Hair follicular keratinocyte (primary cell): Measurements from ENCODE around the gene DDN. TPM values are rescaled to one million over a fixed set of nuclear protein-coding genes. Genes with fewer than 3 reads are reported as not detected.

Experiments
- total RNA-seq: library from RNA; depleted of rRNA; stranded (reverse); fragments of >200 nt; gene quantifications from 2 replicates; pipeline ENCODE4 v1.2.3, GENCODE V29; 2015

DDN gene
- total RNA-seq: 0.19 and 0.23 TPM in 2 replicates

DNA sequence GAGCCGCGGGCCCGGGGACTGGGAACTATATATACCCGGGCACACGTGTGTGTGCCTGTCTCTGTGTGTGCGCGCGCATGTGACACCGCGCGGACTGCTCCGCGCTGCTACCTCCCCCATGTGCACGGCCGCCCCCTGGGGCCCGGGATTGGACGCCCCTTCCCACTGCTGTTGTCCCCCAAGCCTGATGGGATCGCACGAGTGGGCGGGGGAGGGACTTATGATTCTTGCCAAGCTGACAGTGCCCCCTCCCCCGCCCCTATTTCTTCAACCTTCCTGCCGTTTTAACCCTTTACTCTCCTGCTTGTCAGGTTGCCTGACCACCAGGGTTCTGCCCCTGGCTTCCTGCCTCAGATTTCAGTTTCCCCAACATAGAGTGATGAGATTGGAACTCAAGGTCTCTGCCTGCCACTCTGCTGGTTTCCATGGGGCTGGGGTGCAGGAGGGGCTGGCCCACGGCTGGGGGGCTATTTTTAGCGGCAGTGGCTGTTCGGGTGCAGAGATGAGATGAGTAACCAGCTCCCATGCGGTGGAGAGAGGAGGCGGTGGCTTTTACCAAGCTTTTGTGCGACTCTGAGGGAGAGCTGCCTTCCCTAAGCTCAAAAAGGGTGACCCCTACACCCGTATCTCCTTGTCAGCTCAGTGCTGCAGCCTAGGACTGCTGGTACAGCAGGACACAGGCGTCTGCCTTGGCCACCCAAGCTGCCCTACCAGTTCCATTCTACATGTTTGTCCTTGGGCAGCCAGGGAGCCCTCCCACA is at the start of gene DDN:
DDN (minus strand) TSS at position 5 of the 761 bp plus-strand sequence. CDS start 88 bp downstream, outside the sequence.

DNA sequence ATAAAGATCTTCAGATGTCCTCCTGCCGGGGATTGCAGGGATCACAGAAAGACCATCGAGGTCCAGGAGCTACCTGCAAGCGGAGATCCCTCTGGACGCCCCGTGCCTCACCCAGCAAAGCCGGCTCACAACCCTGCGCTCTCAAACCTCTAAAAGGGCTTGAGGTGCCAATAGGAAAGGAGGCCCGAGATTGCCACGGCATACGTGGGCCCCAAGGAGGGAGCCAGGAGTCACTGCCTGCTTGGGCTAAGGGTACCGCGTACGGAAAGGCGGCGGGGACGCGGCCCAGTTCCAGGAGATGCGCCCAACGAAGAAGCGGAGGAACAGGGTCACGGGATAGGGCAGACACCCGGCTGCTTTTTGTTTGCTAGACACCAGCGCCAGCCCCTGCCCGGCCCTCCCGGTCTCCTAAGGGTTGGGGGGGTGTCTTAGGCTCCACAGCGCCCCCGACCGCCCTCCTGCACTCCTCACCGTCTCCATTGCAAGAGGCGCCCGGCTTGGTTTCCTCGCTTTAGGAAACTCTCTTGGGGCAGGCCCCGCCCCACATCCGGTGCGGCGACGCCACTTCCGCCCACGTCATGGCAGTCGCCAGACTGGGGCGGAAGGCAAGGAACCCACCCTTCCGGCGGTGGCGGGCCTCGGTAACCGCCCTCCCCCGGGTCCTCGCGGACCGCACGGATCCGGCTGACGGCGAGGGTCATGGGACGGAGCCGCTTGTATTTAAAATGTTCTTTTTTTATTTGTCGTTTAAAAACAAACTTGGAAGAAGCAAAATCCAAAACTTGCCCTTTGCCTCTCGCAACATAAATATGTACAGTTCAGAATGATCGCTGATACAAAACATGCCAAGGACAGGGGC is 19.3 kb upstream of the DDN start, which contains the start of gene PRKAG1:
PRKAG1 (minus strand) TSS at position 516 of the 859 bp plus-strand sequence; CDS start at position 480, 36 bp downstream.

DNA sequence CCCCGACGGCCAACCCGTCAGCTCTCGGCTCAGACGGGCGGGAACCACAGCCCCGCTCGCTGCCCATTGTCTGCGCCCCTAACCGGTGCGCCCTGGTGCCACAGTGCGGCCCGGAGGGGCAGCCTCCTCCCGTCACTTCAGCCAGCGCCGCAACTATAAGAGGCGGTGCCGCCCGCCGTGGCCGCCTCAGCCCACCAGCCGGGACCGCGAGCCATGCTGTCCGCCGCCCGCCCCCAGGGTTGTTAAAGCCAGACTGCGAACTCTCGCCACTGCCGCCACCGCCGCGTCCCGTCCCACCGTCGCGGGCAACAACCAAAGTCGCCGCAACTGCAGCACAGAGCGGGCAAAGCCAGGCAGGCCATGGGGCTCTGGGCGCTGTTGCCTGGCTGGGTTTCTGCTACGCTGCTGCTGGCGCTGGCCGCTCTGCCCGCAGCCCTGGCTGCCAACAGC is 20.9 kb downstream of the DDN start, which contains the start of gene WNT1:
WNT1 (plus strand) TSS at position 32 of the 450 bp plus-strand sequence; CDS start at position 361, 329 bp downstream.

DNA sequence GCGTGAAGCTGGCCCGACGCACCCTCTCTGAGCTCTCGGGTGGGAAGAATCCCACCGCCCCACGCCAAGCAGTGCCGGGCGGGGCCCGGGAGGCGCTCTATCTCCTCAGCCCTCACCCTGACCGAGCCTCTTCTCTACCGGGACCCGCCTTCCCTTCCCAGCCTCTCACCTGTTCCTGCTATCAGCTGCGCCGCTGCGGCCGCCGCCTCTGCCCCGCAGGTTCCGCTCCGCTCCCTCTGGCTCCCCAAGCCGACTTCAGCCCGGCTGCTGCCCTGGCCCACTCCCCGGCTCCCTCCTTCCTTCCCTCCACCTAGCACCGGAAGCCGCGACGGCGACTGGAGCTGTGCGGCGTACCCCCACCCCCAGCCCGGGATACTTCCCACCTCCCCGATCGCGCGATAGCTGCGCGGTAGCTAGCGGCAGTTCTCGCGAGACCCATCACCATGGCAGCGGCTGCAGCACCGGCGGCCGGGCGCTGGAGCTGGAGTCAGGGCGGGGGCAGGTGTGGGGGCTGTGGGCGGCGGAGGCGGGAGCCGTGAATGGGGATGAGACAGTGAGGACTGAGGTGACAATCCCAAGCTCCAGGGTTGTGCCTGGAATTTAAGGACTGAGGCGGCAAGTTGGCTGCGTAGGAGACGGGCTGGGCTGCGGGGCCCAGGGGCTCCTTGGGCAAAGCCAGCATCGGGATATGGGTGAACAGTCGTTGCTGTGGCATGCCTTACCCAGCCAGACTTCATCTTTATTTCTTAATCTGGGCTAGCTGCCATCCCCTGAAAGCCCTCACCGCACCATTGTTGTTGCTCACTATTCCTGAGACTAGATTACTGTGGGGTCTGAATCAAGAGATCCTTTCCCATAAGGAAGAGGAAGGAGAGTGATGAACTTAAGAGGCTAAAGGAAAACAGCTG is 41.8 kb downstream of the DDN start, which contains the start of gene ARF3:
ARF3 (minus strand) TSS at position 347 of the 908 bp plus-strand sequence. CDS start 16,392 bp downstream, outside the sequence.

Other genes starting within 250 kb of the DDN start
- gene ADCY6, start 210.3 kb downstream of the DDN start, total RNA-seq: 5.7 and 11.2 TPM in 2 replicates
- gene CACNB3, start 180.9 kb downstream of the DDN start, total RNA-seq: 10.6 and 10.9 TPM in 2 replicates
- 41.8 and 56.9 TPM in 2 replicates for gene DDX23, start 147.2 kb downstream of the DDN start, total RNA-seq
- 0.16 TPM in 1 of 2 replicates, not detected in the other for gene RND1, start 133.5 kb downstream of the DDN start, total RNA-seq
- gene FKBP11, start 73.9 kb downstream of the DDN start, total RNA-seq: 47.0 and 51.9 TPM in 2 replicates
- gene ARF3, start 41.9 kb downstream of the DDN start, total RNA-seq: 83.3 and 95.3 TPM in 2 replicates
- 0.08 TPM in 2 replicates for gene WNT10B, start 27.6 kb downstream of the DDN start, total RNA-seq
- gene WNT1, start 21.1 kb downstream of the DDN start, total RNA-seq: not detected in 2 replicates
- gene PRKAG1, start 19.4 kb upstream of the DDN start, total RNA-seq: 79.3 and 94.0 TPM in 2 replicates
- 18.2 and 18.6 TPM in 2 replicates for gene KMT2D, start 61.4 kb upstream of the DDN start, total RNA-seq
- gene RHEBL1, start 70.6 kb upstream of the DDN start, total RNA-seq: 2.1 and 3.9 TPM in 2 replicates
- gene DHH, start 95.4 kb upstream of the DDN start, total RNA-seq: not detected in 2 replicates
- 10.8 and 25.9 TPM in 2 replicates for gene LMBR1L, start 111.5 kb upstream of the DDN start, total RNA-seq
- gene TUBA1B, start 132.0 kb upstream of the DDN start, total RNA-seq: 1,252 and 3,423 TPM in 2 replicates
- 80.7 and 95.5 TPM in 2 replicates for gene TUBA1A, start 189.7 kb upstream of the DDN start, total RNA-seq